Caco-2 (cell line): ENCODE results near the gene MDN1. TPM values are rescaled to one million over a fixed set of nuclear protein-coding genes. Genes with fewer than 3 reads are reported as not detected.

Source experiments
- BruUV-seq: library from RNA; stranded (reverse); fragments of 400-500 nt; replicated peaks from 2 replicates; lab custom pipeline; 2021; lab: Mats Ljungman, UMichigan
- CTCF ChIA-PET: fragments of 300-600 bp; sonication (Branson Sonifier 250); formaldehyde crosslinking; loops from one replicate; lab custom pipeline; 2022; ENCODE audit warnings: antibody characterized with exemption; lab: Charles Lee
- POLR2A ChIA-PET: fragments of 300-600 bp; sonication (Branson Sonifier 250); formaldehyde crosslinking; loops from one replicate; lab custom pipeline; 2022; ENCODE audit warnings: antibody characterized with exemption; lab: Charles Lee
- DNase-seq, 2 experiments: peaks; one replicate each; pipeline versions ENCODE4 v3.0.0 to v3.0.0-alpha.2; 2020 to 2022
- H3K27me3 ChIP-seq: replicated peaks from 2 replicates; pipeline ENCODE4 v1.6.0; 2011; ENCODE audit warnings: low read length; ENCODE audit not compliant: control insufficient read depth, insufficient read depth
- H3K36me3 ChIP-seq: 2 replicates; pipeline ENCODE4 v1.5.1; 2011; ENCODE audit warnings: low read length; ENCODE audit not compliant: control insufficient read depth, insufficient read depth
- H3K4me1 ChIP-seq: fragments of 250-450 bp; sonication (Bioruptor Pico); 2 replicates; pipeline ENCODE4 v1.5.1; 2020; ENCODE audit warnings: mild to moderate bottlenecking
- H3K4me3 ChIP-seq: 2 replicates; pipeline ENCODE4 v1.5.1; 2011; ENCODE audit warnings: low read depth, mild to moderate bottlenecking, control low read depth, low read length
- H3K9me3 ChIP-seq: fragments of 250-450 bp; sonication (Bioruptor Pico); 2 replicates; pipeline ENCODE4 v1.5.1; 2020; ENCODE audit warnings: mild to moderate bottlenecking, moderate library complexity
- H3K27ac Mint-ChIP-seq: one replicate; pipeline ENCODE4 v1.8.0; 2022; ENCODE audit warnings: mixed read lengths; ENCODE audit not compliant: unreplicated experiment
- H3K27me3 Mint-ChIP-seq: one replicate; pipeline ENCODE4 v1.8.0; 2022; ENCODE audit warnings: mixed read lengths; ENCODE audit not compliant: insufficient read depth, unreplicated experiment
- H3K36me3 Mint-ChIP-seq: one replicate; pipeline ENCODE4 v1.8.0; 2022; ENCODE audit warnings: mild to moderate bottlenecking, mixed read lengths; ENCODE audit not compliant: insufficient read depth, unreplicated experiment
- H3K4me1 Mint-ChIP-seq: one replicate; pipeline ENCODE4 v1.8.0; 2022; ENCODE audit warnings: low read depth, mixed read lengths; ENCODE audit not compliant: unreplicated experiment
- H3K4me3 Mint-ChIP-seq: one replicate; pipeline ENCODE4 v1.8.0; 2022; ENCODE audit warnings: mild to moderate bottlenecking, moderate library complexity, mixed read lengths; ENCODE audit not compliant: unreplicated experiment
- H3K9me3 Mint-ChIP-seq: one replicate; pipeline ENCODE4 v1.8.0; 2022; ENCODE audit warnings: mixed read lengths; ENCODE audit not compliant: unreplicated experiment
- intact Hi-C: fragments of 100-400 bp; cut with micrococcal nuclease; formaldehyde crosslinking; loops from one replicate; pipeline ENCODE4 v1.10.0; 2022; ENCODE audit not compliant: unreplicated experiment
- total RNA-seq: library from RNA; stranded (reverse); gene quantifications from 2 replicates; pipeline ENCODE4 v1.2.3, GENCODE V29; 2022
- TF ChIP-seq, protein P1 (sequence below), 2 experiments: fragments of 200-600 bp in 1 of 2; IDR thresholded peaks; 1 replicate in 1 of 2; 2 replicates in 1 of 2; pipeline versions ENCODE4 v1.5.1 to v1.8.0; 2011 to 2022; ENCODE audit warnings: antibody characterized with exemption in 1 of 2, control low read depth in 1 of 2, inconsistent platforms in 1 of 2, low read depth in 1 of 2, low read length in 1 of 2, mild to moderate bottlenecking in 1 of 2, moderate library complexity in 1 of 2; ENCODE audit not compliant: insufficient read depth in 1 of 2, severe bottlenecking in 1 of 2, unreplicated experiment in 1 of 2

Gene MDN1
- total RNA-seq, 1 experiment from 2014 or later, result 49.0 TPM

DNA sequence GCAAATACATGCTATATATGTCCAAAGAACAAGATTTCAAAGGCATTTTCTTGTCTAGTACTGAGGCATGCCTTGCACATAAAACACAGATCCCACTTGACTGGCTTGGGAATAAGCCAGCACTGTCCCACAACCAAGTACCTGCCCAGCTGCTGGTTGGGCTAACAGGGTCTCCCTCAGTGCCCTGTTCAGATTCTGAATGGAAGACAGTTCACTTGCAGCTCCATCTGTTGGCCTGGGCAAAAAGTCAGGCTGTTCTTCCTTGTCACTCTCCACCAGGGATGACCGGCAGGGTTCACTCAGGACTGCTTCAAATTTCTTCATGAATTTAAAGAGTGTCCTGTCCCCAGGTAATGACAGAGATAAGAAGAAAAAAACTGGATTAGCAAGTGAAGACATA lies 136.6 kb downstream of the MDN1 start:
- no peaks in the 10 kb centered on the region; the same call in none of the 2 replicates for H3K36me3 ChIP-seq
- CTCF ChIA-PET, result no interaction called here
- no peaks in the 10 kb centered on the region for H3K9me3 ChIP-seq
- BruUV-seq, result no TSS peak
- POLR2A ChIA-PET, result no interaction called here
- no peaks in the 10 kb centered on the region for H3K27me3 Mint-ChIP-seq
- H3K4me3 Mint-ChIP-seq, result no peak overlapping the region
- intact Hi-C loops, result no loop called here
- H3K4me1 Mint-ChIP-seq, result no peaks in the 10 kb centered on the region
- peaks cover 86% of the 10 kb centered on the region for H3K36me3 Mint-ChIP-seq
- no peaks in the 10 kb centered on the region for H3K9me3 Mint-ChIP-seq
- no peak overlapping the region for H3K4me3 ChIP-seq
- H3K27me3 ChIP-seq, result no peaks in the 10 kb centered on the region
- H3K4me1 ChIP-seq, result no peaks in the 10 kb centered on the region
- TF ChIP-seq, protein P1, sequence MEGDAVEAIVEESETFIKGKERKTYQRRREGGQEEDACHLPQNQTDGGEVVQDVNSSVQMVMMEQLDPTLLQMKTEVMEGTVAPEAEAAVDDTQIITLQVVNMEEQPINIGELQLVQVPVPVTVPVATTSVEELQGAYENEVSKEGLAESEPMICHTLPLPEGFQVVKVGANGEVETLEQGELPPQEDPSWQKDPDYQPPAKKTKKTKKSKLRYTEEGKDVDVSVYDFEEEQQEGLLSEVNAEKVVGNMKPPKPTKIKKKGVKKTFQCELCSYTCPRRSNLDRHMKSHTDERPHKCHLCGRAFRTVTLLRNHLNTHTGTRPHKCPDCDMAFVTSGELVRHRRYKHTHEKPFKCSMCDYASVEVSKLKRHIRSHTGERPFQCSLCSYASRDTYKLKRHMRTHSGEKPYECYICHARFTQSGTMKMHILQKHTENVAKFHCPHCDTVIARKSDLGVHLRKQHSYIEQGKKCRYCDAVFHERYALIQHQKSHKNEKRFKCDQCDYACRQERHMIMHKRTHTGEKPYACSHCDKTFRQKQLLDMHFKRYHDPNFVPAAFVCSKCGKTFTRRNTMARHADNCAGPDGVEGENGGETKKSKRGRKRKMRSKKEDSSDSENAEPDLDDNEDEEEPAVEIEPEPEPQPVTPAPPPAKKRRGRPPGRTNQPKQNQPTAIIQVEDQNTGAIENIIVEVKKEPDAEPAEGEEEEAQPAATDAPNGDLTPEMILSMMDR (IDR thresholded peaks at IDR 0.05; ENCODE audit: insufficient read depth in 1 of 2, low read depth in 1 of 2, low read length in 1 of 2, severe bottlenecking in 1 of 2, unreplicated experiment in 1 of 2), result no peak
- H3K27ac Mint-ChIP-seq, result no peak overlapping the region
- no peak for DNase-seq

DNA sequence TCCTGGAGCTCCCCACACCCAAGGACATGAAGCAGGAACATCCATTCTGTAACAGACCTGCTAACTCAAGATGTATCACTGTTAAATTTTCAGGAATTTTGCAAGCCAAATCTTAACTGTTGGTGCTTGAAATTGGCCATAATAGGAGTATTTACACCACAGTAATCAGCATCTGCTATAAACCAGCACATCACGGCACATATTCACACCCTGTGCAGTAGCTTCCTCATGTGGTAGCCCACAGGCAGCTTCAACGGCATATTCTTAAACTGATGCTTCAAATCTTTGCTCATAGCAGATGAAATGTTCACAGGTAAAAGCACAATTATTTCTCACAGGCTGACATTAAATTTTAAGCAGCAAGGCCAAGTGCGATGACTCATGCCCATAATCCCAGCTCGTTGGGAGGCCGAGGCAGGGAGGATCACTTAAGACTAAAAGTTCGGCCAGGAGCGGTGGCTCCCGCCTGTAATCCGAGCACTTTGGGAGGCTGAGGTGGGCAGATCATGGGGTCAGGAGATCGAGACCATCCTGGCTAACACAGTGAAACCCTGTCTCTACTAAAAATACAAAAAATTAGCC lies 137.5 kb downstream of the MDN1 start:
- Histone ChIP-seq H3K9me3 (no peaks in the 10 kb centered on the region), H3K36me3 (no peaks in the 10 kb centered on the region; the same call in none of the 2 replicates), H3K27me3 (no peaks in the 10 kb centered on the region), H3K4me1 (no peaks in the 10 kb centered on the region), H3K4me3 (no peak overlapping the region)
- CTCF ChIA-PET, result interaction anchor here (0.6 to 0.9 kb wide), 3 partner anchors 43 to 603 kb away, joined by 3 to 8 read pairs (median 5); no protein-coding TSS in a partner anchor
- H3K27ac Mint-ChIP-seq, result no peak overlapping the region
- BruUV-seq, result no TSS peak
- no peak for DNase-seq
- H3K9me3 Mint-ChIP-seq, result no peaks in the 10 kb centered on the region
- no peaks in the 10 kb centered on the region for H3K4me1 Mint-ChIP-seq
- H3K4me3 Mint-ChIP-seq, result no peak overlapping the region
- H3K36me3 Mint-ChIP-seq, result peaks cover 84% of the 10 kb centered on the region
- TF ChIP-seq, protein P1 (IDR thresholded peaks at IDR 0.05; ENCODE audit: insufficient read depth in 1 of 2, low read depth in 1 of 2, low read length in 1 of 2, severe bottlenecking in 1 of 2, unreplicated experiment in 1 of 2), result no peak
- intact Hi-C loops, result no loop called here
- no peaks in the 10 kb centered on the region for H3K27me3 Mint-ChIP-seq
- POLR2A ChIA-PET, result no interaction called here

DNA sequence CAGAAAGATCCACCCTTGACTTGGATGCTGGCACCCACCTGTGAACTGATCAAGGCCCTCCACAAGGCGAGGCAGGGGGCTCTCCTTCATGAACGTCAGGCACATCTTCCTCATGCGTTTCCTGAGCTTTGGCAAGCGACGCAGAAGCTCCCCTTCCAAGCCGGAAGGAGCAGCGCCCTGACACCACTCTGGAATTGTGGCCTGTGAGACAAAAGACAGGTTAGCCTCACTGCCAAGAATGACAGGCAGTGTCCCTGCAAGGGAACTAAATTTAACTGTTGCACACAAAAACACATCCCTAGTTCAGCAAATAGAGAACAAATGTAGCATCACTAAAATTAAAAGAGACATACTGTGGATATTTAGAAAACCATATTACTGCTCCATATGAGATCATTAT lies 139.0 kb downstream of the MDN1 start:
- POLR2A ChIA-PET, result no interaction called here
- no peaks in the 10 kb centered on the region for H3K9me3 Mint-ChIP-seq
- Histone ChIP-seq H3K27me3 (no peaks in the 10 kb centered on the region), H3K36me3 (no peaks in the 10 kb centered on the region; the same call in none of the 2 replicates), H3K4me1 (no peaks in the 10 kb centered on the region), H3K4me3 (no peak overlapping the region), H3K9me3 (no peaks in the 10 kb centered on the region)
- no peak for DNase-seq
- intact Hi-C loops, result no loop called here
- TF ChIP-seq, protein P1 (IDR thresholded peaks at IDR 0.05; ENCODE audit: insufficient read depth in 1 of 2, low read depth in 1 of 2, low read length in 1 of 2, severe bottlenecking in 1 of 2, unreplicated experiment in 1 of 2), result no peak
- no peak overlapping the region for H3K4me3 Mint-ChIP-seq
- H3K27me3 Mint-ChIP-seq, result no peaks in the 10 kb centered on the region
- no peak overlapping the region for H3K27ac Mint-ChIP-seq
- CTCF ChIA-PET, result no interaction called here
- H3K4me1 Mint-ChIP-seq, result no peaks in the 10 kb centered on the region
- H3K36me3 Mint-ChIP-seq, result peaks cover 84% of the 10 kb centered on the region
- no TSS peak for BruUV-seq
